GM18511 (cell line): ENCODE results near the gene ARFGAP2.
"Not testable (repeated sequence)": the region's sequence is repeated elsewhere in the genome, so short reads cannot be mapped to it uniquely, and the experiment has no call there.

Experiments
- ATAC-seq: cut with Tn5 transposase; IDR thresholded peaks from one replicate; pipeline ENCODE4 v1.9.1; 2021; ENCODE audit warnings: mild to moderate bottlenecking, moderate library complexity; ENCODE audit not compliant: unreplicated experiment

The ARFGAP2 gene

GRCh38 chr11:47149782-47150181, 26.9 kb downstream of the ARFGAP2 start:
- ATAC-seq, result no peak

GRCh38 chr11:47148903-47149531, 27.7 kb downstream of the ARFGAP2 start:
- ATAC-seq, result no peak

DNA sequence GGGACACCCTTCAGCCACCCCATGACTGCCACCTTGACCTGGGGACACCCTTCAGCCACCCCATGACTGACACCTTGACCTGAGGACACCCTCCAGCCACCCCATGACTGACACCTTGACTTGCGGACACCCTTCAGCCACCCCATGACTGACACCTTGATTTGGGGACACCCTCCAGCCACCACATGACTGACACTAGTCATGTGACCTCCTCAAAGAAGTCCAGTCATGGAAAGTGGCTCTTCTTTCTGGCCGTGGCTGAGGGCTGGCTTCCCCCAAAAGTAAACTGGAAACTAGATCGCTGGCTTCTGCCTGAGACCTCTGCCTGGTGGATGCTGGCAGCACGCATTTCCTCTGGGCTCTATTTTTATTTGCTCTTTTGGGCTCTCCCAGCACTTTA, 28.4 kb downstream of the ARFGAP2 start:
- ATAC-seq, result no peak

- ATAC-seq, result no peak
These were observed 29.0 kb downstream of the ARFGAP2 start for GRCh38 chr11:47147681-47148080.

DNA sequence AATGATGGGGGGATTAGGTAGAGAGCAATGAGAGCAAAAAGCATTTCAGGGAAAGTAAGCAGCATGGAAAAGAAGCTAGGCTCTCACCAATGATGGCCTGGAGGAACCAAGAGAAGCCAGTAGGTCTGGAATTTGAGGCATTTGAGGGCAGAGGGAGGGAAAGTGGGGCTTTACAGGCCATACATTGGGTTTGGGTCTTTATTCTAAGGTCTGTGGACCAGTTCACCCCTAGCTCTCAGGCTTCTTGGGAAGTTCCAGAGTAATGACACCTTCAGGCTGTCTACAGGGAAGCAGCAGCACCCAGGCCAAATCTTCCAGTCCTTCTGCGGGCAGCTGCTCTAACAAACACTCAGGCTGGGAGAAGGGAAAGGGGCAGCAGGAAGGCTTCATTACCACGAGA, 29.4 kb downstream of the ARFGAP2 start:
- ATAC-seq, result no peak

- ATAC-seq, result no peak
These were observed 32.1 kb downstream of the ARFGAP2 start for GRCh38 chr11:47144541-47144940.

DNA sequence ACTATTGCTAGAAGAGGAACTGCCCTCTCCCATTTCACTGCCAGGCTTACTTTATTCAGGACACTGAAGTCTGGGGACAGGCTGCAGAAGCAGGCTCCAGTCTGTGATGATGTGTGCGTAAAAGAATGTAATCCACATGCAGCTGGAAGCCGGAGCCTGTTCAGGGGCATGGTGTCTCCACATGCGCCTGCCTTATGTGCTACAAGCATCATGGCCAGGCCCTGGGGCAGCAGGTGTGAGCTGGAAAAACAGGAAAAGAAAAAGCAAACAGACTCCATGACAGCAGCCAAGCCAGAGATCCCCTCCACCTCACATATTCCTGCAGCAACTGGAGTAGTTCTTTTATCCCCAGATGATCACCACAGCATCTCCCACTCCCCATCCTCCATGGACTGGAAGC, 33.4 kb downstream of the ARFGAP2 start:
- no peak for ATAC-seq

GRCh38 chr11:47139878-47140277, 36.8 kb downstream of the ARFGAP2 start:
- no peak for ATAC-seq

DNA sequence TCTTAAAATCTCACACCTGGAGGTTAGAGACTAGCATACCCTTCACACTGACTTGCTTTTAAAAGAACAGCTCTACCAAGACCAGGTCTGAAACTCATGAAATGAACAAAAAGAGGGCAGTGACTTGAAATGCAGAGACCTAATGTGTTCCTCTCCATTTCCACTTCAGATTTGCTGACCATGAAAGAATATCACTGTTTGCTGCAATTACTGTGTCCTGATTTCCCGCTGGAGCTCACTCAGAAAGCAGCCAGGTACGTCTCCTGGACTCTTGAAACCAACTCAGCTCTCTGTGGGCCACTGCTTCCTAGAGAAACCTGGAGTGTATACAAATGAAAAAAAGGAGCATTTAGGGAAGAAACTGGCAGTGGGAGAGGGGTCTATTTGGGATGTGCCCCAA, 39.2 kb downstream of the ARFGAP2 start:
- ATAC-seq, result no peak

DNA sequence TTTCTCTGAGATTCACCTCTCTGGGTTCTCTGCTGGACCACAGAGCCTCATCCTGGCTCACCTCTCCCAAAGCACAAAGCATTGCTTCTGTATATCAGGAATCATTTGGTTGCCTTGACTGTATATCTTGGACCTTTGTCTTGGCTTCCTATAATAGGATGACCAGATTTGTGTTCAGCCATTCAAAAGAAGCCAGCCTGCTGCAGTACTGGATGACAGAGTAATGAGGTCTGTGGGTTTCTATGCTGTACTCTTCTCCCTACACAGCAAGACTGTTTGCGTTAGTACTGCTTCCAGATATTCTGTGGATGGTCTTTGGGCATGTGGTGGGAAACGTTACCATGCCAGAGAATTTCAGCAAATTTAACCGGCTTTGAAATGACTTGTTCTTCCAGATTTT, 39.8 kb downstream of the ARFGAP2 start:
- no peak for ATAC-seq

- no peak for ATAC-seq
These were observed 40.4 kb downstream of the ARFGAP2 start for GRCh38 chr11:47136327-47136726.

- no peak for ATAC-seq
These were observed 43.7 kb downstream of the ARFGAP2 start for GRCh38 chr11:47132981-47133380.

DNA sequence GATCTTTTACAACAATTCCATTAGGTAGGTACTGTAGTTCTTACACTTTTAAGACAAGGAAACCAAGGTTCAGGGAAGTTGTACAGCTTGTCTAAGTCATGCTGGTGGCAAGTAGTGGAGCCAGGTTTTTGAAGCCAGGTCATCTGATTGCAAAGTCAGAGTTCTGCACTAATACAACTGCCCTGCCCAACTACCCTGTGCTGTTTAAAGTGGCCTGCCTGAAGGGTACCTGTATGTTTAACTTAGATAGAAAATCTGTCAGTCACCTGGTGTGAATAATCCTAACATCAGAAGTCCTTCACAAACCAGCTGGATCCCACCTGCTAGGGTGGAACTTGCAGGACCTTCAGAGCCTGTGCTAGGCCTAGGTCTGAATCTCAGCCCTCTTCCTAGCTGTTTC, 44.2 kb downstream of the ARFGAP2 start:
- no peak for ATAC-seq

DNA sequence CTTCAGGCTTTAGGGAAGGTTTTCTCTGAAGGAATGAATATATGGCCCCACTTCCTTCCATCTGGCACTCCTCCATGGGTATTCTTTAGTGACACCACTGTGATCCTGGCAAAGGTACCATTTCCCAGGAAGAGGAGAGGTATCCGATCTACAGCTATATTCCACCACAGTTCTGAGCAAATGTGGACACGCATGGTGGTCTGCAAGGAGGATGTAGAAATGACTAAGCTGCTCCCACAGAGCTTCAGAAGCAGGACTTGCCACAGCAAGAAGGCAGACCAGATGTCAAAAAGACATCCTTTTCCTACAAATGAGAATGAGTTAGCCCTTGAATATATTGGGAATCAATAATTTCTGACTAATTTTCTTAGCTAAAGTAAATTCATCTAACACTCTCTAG, 45.5 kb downstream of the ARFGAP2 start:
- ATAC-seq, result no peak

GRCh38 chr11:47130543-47130942, 46.1 kb downstream of the ARFGAP2 start:
- no peak for ATAC-seq

- ATAC-seq, result no peak
These were observed 49.5 kb downstream of the ARFGAP2 start for GRCh38 chr11:47127213-47127612.

DNA sequence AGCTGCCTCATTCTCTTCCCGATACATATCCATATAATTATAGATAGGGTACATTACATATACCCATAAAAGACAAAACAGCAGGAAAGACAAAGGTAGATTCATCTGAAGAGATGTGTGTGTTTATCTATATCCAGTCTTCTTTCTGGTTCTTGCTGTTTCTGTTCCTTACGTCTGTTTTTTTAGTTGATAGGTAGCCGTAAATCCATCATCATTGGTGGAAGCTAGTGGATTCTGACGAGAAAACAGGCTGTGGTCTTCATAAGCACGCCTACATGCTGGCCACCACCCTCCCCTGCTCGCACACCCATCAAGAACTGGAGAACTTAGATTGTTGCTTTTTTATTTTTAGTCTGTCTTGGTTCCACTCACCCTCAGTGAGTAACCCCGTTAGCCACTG, 51.6 kb downstream of the ARFGAP2 start:
- no peak for ATAC-seq

GRCh38 chr11:47124675-47125074, 52.0 kb downstream of the ARFGAP2 start:
- ATAC-seq, result no peak

DNA sequence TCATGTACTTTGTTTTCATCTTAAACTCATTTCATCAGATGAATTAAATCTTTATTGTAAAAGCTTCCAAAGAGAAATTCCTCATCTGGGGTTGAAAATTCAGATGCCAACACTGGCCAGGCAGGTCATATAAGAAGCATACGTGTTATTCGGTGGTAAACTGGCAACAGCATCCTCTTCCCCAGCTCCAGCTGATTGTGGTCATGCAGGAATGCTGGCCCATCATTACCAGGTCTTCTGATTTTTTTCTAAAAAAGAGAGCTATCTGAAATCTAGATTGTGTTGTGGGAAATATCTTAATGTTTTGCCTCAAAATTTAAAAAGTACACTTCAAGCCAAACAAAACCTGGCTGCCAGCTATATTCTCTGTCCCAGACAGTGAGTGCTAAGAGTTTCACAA, 53.6 kb downstream of the ARFGAP2 start:
- no peak for ATAC-seq

DNA sequence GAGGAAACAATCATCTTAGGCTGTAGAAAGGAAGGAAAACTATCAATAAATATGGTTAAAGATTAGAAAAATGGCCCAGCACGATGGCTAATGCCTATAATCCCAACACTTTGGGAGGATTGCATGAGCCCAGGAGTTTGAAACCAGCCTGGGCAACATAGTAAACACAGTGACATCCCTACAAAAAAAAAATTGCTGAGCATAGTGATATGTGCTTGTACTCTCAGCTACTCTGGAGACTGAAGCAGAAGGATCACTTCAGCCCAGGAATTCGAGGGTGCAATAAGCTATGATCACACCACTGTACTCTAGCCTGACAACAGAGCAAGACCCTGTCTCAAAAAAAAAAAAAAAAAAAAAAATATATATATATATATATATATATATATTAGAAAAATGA, 54.9 kb downstream of the ARFGAP2 start:
- ATAC-seq, result no peak

GRCh38 chr11:47121056-47121455, 55.6 kb downstream of the ARFGAP2 start:
- no peak for ATAC-seq

DNA sequence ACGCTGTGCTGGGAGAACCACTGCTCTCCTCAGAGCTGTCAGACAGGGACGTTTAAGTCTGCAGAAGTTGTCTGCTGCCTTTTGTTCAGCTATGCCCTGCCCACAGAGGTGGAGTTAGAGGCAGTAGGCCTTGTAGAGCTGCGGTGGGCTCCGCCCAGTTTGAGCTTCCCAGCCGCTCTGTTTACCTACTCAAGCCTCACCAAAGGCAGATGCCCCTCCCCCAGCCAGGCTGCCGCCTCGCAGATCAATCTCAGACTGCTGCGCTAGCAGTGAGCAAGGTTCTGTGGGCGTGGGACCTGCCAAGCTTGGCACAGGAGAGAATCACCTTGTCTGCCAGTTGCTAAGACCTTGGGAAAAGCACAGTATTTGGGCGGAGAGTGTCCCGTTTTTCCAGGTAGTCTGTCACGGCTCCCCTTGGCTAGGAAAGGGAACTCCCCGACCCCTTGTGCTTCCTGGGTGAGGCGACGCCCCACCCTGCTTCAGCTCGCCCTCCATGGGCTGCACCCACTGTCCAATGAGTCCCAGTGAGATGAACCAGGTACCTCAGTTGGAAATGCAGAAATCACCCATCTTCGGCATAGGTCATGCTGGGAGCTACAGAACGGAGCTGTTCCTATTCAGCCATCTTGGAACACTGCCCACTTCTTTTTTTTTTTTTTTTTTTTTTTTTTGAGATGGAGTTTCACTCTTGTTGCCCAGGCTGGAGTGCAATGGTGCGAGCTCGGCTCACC, 57.6 kb downstream of the ARFGAP2 start:
- ATAC-seq, result not testable (repeated sequence)
